NOMO-1 treated with dmso at 0.1 percent for 144 hours (cell line): ENCODE data around the gene ECT2.
"Not testable (repeated sequence)": the region's sequence is repeated elsewhere in the genome, so short reads cannot be mapped to it uniquely, and the experiment has no call there.

Experiments
- DNase-seq: peaks from one replicate; lab custom pipeline; 2025; ENCODE audit not compliant: unreplicated experiment; lab: John Stamatoyannopoulos, UW

ECT2 gene

DNA sequence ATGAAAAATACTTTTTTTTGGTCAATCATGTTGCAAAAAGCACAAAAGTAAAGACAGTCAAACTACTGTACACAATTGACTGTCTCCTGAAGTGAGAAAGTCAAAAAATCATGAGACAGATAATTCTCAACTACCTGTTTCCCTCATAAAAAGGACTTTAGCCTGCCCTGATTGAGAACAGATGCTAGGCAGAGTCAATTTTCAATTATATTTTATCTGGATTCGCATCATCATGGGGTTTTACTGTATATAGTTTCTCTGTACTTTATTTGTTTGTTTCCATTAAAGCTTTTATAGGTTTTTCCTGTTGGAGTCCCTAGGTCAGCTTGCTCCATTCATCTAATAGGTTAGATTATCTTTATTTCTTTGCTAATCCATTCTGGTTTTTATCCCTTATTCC, 53.8 kb downstream of the ECT2 start:
- DNase-seq, result no peak

GRCh38 chr3:172808969-172809546, 58.5 kb downstream of the ECT2 start:
- no peak for DNase-seq

DNA sequence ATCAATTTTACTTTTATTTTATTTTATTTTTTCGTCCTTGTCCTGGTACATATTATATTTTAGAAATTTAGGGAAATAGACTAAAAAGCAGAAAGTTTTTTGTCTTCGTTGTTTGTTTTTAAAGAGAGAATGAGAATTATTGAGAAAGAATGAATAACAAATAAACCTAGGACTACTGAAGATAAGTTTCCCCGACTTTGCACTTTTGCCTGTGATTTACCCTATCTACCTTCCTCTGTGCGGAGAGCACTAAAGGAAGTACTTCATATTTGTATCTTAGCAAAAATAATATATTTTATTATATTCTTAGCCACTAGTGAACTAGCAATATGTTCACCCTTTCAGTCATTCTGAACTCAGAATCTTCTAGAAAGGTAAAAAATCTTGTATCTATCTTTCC, 60.6 kb downstream of the ECT2 start:
- DNase-seq, result no peak

DNA sequence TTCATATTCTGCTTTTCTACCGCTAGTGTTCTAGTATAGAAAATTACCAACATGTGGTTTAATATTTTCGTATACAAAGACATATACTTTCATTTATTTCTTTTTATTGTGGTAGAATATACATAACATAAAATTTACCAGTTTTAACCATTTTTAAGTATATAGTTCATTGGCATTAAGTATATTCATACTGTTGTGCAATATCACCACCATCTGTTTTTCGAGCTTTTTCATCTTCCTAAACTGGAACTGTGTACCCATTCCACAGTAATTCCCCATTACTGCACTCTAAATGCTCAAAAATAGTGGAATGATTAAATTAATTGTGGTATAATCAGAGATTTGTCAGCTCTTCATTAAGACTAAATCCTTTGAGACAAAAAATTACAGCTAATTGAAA, 62.9 kb downstream of the ECT2 start:
- no peak for DNase-seq

DNA sequence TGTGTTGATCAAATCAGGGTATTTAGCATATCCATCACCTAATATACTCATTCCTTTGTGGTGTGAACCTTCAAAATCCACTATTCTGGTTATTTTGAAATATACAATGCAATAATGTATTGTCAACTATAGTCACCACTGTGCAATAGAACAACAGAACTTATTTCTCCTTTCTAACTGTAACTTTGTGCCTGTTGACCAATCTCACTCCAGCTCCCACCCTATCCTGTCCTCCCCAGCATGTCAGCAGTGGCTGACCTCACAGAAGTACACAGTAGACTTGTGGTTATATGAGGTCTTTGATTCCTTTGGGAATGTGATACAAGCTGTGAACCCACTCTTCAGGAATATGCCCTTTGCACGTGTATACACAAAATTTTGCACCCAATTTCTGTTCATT, 64.2 kb downstream of the ECT2 start:
- DNase-seq, result no peak

DNA sequence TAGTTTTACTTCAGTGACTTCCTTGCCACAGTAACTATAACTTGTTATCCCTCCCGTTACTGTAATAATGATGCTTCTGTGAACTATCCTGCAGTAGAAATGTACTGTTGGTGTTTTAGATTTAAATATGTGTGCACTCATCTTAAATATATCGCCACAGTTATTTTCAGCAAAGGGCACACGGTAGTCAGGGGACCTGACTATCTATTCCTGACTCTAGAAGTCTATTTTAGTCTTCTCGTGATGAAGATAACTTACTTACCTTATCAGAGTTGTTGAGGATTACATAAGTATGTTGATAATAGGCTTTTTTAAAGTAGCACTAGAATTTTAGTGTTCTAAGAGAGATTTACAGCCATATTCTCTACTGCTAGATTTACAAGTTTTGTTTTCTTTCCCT, 65.3 kb downstream of the ECT2 start:
- DNase-seq, result no peak

DNA sequence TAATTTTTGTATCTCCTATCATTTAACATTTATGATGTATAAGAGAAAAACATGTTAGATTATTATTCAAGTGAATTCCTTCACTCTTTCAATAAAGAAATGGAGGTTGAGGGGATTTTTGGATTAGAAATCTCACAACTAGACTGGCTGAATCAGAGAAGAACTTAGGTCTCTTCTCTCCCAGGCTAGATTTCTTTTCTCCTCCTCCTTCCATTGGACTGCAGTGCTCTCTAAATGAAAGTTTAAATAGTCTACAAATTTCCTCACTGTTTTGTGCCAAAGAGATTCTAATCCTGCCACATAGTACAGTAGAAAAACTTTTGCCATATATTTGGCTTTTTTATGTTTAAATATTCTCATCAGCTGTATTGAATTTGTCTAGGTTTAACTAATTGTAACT, 65.8 kb downstream of the ECT2 start:
- DNase-seq, result no peak

DNA sequence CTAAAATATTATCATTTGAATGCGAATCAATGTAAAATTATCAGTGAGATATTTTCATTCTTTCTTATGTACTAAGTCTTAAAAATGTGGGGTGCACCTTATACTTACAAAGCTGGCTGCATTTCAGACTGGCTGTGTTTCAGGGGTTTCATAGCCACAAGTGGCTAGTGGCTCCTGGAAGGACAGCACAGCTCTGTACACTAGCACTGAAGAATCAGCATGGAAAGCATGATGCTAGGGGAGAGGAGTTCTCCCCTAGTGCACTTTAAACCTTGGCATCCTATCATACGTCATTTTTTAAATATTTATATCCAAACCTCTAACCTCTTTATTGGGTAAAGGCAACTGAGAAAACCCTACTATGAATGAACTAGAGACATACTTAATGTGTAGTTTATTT, 66.4 kb downstream of the ECT2 start:
- DNase-seq, result no peak

DNA sequence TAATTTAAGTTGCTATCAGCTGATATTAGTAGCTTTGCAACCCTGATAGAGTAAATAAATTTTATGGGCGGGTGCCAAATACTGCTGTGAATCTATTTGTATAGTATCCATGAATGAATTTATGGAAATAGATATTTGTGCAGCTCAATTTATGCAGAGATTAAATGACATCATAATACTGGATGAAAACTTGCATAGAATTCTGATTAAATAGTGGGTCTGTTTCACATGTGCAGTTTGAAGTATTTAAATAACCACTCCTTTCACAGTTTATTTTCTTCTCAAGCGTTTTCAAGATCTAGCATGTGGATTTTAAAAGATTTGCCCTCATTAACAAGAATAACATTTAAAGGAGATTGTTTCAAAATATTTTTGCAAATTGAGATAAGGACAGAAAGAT, 70.0 kb downstream of the ECT2 start:
- DNase-seq, result no peak

DNA sequence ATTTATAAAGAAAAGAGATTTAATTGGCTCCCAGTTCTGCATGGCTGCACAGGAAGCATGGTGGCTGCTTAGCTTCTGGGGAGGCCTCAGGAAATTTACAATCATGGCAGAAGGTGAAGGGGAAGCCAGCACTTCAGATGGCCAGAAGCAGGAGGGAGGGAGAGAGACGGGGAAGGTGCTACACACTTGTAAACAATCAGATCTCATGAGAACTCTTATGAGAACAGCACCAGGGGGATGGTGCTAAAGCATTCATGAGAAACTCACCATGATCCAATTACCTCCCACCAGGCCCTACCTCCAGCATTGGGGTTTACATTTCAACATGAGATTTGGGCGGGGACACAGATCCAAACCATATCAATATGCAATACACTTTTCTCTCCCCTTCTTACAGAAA, 73.7 kb downstream of the ECT2 start:
- no peak for DNase-seq

DNA sequence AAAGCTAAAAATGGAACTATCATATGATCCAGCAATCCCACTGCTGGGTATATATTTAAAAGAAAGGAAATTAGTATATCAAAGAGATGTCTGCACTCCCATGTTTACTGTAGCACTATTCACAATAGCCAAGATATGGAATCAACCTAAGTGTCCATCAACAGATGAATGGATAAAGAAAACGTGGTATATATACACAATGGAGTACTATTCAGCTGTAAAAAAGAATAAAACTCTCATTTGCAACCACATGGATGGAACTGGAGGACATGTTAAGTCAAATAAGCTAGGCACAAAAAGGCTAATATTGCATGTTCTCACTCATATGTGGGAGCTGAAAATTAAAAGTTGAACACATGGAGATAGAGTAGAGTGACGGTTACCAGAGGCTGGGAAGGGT, 76.7 kb downstream of the ECT2 start:
- not testable (repeated sequence) for DNase-seq

DNA sequence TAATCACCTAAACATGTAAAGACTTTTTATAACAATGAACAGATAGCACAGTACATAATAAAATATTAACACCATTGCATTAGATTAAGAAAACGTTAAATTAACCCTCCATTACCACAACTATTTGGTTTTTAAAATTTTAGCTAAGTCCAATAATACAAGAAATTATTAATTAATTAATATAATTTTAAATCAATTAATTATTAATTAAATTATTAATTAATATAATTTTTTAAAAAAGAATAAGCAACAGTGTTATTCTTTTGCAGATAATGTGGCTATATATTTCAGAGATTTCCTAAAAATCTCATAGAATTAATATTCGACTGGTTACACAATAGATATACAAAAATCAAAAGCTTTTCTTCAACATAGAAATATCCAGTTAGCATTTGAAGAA, 82.5 kb downstream of the ECT2 start:
- no peak for DNase-seq

DNA sequence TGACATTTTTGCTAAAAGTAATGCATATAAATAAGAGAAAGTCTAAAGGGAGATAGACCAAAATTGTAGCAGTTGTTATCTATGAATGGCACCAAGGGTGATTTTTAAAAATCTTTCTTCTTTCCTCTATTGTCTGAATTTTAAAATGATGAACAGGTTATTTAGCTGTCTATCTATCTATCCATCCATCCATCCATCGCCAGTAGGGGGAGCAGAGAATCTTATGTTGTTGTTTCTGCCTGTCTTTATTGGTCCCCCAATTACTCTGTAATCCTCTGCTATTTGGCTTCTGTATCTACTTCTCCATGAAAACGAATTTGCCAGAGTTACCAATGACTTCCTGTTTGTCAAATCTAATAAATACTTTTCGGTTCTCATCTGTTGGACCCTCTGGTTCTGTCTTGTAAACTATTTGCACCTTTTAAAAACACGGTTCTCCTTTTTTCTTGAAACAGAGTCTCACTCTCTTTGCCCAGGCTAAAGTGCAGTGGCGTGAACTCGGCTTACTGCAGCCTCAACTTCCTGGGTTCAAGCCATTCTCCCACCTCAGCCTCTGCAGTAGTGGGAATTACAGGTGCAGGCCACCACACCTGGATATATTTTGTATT, 86.0 kb downstream of the ECT2 start:
- DNase-seq, result no peak

DNA sequence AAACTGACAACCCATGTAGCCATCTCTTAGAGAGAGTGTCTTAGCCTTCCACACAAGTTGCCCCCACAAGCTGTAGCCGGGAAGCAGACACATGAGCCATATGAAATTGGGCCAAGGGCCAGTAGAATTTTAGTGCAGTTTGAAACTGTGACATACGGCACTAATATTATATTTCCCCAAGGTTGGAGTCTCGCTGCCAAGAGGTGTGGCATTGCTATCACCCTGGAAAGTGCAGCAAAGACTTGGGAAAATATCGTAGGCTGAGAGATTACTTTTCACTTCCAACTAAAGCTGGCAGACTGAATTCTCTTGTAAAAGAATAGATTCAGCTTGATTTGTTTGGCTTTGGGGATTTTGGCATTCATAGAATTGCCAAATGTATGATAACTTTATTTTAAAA, 89.2 kb downstream of the ECT2 start:
- no peak for DNase-seq

DNA sequence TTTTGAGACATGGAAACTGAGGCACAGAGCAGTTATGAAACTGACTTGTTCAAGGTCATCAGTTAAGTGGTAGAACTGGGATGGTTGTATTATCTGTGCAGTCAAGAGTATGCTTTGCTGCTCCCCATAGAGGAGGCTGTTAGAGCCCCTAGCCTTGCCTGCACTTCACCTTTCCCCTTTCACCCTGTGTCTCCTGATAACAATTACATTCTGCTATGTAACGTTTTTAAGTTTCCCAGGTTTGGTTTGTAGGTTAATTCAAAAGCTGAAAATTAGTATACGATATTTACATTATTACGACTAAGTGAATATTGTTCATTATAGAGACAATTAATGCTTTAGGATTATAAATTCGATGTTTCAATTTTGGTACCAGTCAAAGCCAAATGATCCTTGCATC, 89.9 kb downstream of the ECT2 start:
- DNase-seq, result no peak

GRCh38 chr3:172840913-172841312, 90.4 kb downstream of the ECT2 start:
- DNase-seq, result no peak

- no peak for DNase-seq
These were observed 93.9 kb downstream of the ECT2 start for GRCh38 chr3:172844428-172844827.

- DNase-seq, result peak; percentile 21
These were observed 95.6 kb downstream of the ECT2 start for GRCh38 chr3:172846103-172846561.

GRCh38 chr3:172846706-172847105, 96.2 kb downstream of the ECT2 start:
- DNase-seq, result no peak

DNA sequence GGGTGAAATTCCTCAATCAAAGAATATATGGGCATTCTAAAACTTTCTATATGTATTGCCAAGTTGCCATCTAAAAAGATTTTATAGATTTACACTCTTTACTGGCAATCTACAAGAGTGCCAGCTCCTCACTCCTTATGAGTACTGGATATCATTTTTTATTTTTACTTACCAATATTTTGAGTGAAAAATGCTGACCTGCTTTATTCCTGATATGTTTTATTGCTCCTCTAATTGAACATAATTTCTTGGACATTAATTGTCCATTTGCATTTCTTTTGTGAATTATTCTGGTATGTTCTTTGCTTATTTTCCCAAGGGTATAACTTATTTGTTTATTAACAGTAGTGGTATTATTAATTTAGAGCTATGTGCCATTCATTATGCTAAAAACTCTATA, 96.8 kb downstream of the ECT2 start:
- DNase-seq, result no peak

DNA sequence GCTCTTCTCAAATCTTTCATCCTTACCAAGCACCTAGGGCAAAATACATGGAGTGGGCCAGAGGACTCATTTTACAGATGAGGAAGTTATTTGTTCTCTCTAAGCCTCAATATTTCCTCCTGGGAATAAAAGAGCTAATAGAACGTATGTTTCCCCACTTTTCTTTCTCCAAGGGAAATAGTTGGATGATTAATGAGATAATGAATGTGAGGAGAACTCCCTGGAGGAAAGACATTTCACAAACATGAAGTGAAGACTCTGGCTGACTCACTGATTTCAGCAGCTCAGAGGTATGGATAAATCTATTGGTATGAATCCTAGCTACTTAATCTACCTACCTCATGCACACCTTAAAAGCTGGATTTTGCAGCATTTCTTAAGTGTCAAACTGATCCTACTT, 98.4 kb downstream of the ECT2 start:
- DNase-seq, result no peak

DNA sequence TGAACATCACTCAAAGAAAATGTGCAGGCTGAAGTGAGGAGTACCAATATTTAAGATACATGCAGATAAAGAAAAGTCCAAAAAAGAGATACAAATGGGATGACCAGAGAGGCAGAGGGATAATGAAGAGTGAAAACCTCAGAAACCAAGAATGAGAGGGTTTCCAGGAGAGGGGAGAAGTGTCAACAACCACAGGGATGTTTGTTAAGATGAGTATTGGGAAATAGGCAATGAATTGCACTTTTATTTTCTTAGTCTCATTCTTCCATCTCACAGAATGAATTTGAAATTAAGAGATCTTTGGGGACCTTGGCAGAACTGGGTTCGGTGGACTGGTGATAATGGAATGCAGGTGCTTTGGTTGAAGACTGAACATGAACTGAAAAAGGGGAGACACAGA, 102.5 kb downstream of the ECT2 start:
- no peak for DNase-seq

DNA sequence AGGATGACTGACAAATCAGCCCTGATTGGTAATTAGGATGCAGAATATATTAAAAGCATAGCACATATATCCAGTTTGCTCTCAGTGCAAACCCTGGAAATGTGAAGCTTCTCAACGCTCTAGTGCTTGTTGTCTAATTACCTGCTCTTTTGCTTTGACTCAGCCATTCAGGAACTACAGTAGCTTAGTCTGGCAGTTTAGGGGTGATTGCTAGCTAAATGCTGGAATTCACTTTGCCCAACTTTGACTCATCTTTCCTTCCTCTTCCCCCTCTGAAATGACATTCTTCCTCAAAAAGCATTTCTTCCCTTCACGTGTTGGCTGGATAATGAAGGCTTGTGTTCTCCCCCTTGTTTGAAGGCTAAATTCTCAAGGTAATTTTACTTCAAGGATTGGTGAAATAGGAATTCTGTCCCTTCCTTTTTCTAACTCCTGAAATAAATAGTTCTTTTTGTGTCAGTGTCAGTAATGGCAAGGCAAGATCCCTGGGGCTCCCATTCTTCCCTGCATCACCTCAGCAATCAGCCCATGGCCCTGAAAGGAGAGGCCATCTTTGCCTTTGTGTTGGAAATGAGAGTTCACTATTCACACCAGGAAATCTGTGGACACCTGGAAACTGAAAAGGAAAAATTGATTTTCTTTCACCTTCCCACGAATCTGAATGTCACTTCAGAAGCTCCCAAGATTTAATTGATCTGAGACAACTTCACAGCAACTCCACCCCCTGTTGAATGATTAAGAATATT, 103.6 kb downstream of the ECT2 start:
- DNase-seq, result no peak
